Cardiac muscle cell (in vitro differentiated cells and primary cell): ENCODE measurements around the gene ITGA2. TPM values are rescaled to one million over a fixed set of nuclear protein-coding genes. Genes with fewer than 3 reads are reported as not detected.

ENCODE experiments used
- DNase-seq, 2 donors: peaks; one replicate each; pipeline versions ENCODE4 v3.0.0 to v3.0.0-alpha.2; 2010 to 2017; ENCODE audit warnings: low read depth in 1 of 2, low spot score in 1 of 2
- H3K27ac ChIP-seq: fragments of 200-600 bp; sonication (generic); 2 replicates; pipeline ENCODE4 v1.5.1; 2016
- H3K27me3 ChIP-seq: fragments of 200-600 bp; sonication (generic); 2 replicates; pipeline ENCODE4 v1.6.0; 2016; ENCODE audit warnings: control low read depth
- H3K36me3 ChIP-seq: fragments of 200-600 bp; sonication (generic); 2 replicates; pipeline ENCODE4 v1.5.1; 2016; ENCODE audit warnings: control low read depth
- H3K4me1 ChIP-seq: fragments of 200-600 bp; sonication (generic); 2 replicates; pipeline ENCODE4 v1.8.1; 2017; ENCODE audit warnings: low read depth, mild to moderate bottlenecking, mixed run types
- H3K4me3 ChIP-seq: fragments of 200-600 bp; sonication (generic); 2 replicates; pipeline ENCODE4 v1.5.1; 2016; ENCODE audit warnings: mild to moderate bottlenecking
- H3K9me3 ChIP-seq: fragments of 200-600 bp; sonication (generic); 2 replicates; pipeline ENCODE4 v1.5.1; 2017; ENCODE audit warnings: low read depth, mild to moderate bottlenecking, control low read depth
- CTCF ChIP-seq: IDR thresholded peaks from 2 replicates; pipeline ENCODE4 v1.5.1; 2012; ENCODE audit warnings: low read depth, mild to moderate bottlenecking, low read length
- polyA plus RNA-seq: library from polyadenylated mRNA; unstranded; fragments of >200 nt; fragmentation: Nextera tagmentation; extraction: Ambion mirVana; gene quantifications from 2 replicates; pipeline ENCODE4 v1.2.1, GENCODE V29; 2016
- total RNA-seq: library from RNA; depleted of rRNA; stranded (reverse); fragments of >200 nt; gene quantifications from 2 replicates; pipeline ENCODE4 v1.2.3, GENCODE V29; 2016

The ITGA2 gene
- total and polyA plus RNA-seq, 2 experiments from 2014 or later = 0.57 to 2.3 TPM

- Histone ChIP-seq H3K36me3 (no peaks in the 10 kb centered on the region), H3K4me1 (no peaks in the 10 kb centered on the region), H3K9me3 (no peaks in the 10 kb centered on the region), H3K27ac (no peak overlapping the region), H3K4me3 (no peak overlapping the region), H3K27me3 (no peaks in the 10 kb centered on the region)
- no peak for DNase-seq
- no peak for TF ChIP-seq CTCF
Measured at GRCh38 chr5:53025487-53025886, 36.3 kb downstream of the ITGA2 start.

- H3K9me3 ChIP-seq = no peaks in the 10 kb centered on the region
Measured at GRCh38 chr5:53027913-53028312, 38.8 kb downstream of the ITGA2 start.

GRCh38 chr5:53029608-53030007 lies 40.5 kb downstream of the ITGA2 start:
- no peak for TF ChIP-seq CTCF
- Histone ChIP-seq H3K9me3 (no peaks in the 10 kb centered on the region), H3K36me3 (no peaks in the 10 kb centered on the region), H3K27ac (no peak overlapping the region), H3K27me3 (no peaks in the 10 kb centered on the region), H3K4me1 (peaks cover 8% of the 10 kb centered on the region), H3K4me3 (no peak overlapping the region)
- DNase-seq = no peak

More at GRCh38 chr5:53027913-53028312, 38.8 kb downstream of the ITGA2 start:
- Histone ChIP-seq H3K27ac (no peak overlapping the region), H3K4me1 (peaks cover 8% of the 10 kb centered on the region), H3K4me3 (no peak overlapping the region), H3K27me3 (no peaks in the 10 kb centered on the region), H3K36me3 (no peaks in the 10 kb centered on the region)
- peak in 1 of 2 donors; percentile 77 for DNase-seq
- no peak for TF ChIP-seq CTCF

GRCh38 chr5:53030893-53031292 lies 41.7 kb downstream of the ITGA2 start:
- Histone ChIP-seq H3K9me3 (no peaks in the 10 kb centered on the region), H3K27ac (no peak overlapping the region), H3K4me1 (peaks cover 8% of the 10 kb centered on the region), H3K36me3 (no peaks in the 10 kb centered on the region), H3K4me3 (no peak overlapping the region), H3K27me3 (no peaks in the 10 kb centered on the region)
- DNase-seq = no peak
- no peak for TF ChIP-seq CTCF

GRCh38 chr5:53031695-53032096 lies 42.5 kb downstream of the ITGA2 start:
- H3K27me3 ChIP-seq = no peaks in the 10 kb centered on the region
- DNase-seq = peak; percentile 38 to 81
- no peaks in the 10 kb centered on the region for H3K36me3 ChIP-seq
- TF ChIP-seq CTCF = no peak
- no peaks in the 10 kb centered on the region for H3K9me3 ChIP-seq
- no peak overlapping the region for H3K4me3 ChIP-seq
- H3K4me1 ChIP-seq = peaks cover 8% of the 10 kb centered on the region
- H3K27ac ChIP-seq = no peak overlapping the region

GRCh38 chr5:53032188-53032587 lies 43.0 kb downstream of the ITGA2 start:
- Histone ChIP-seq H3K4me1 (peaks cover 8% of the 10 kb centered on the region), H3K4me3 (no peak overlapping the region), H3K36me3 (no peaks in the 10 kb centered on the region), H3K9me3 (no peaks in the 10 kb centered on the region), H3K27ac (no peak overlapping the region), H3K27me3 (no peaks in the 10 kb centered on the region)
- DNase-seq = no peak
- TF ChIP-seq CTCF = no peak
